Endothelial cell of umbilical vein (primary cell): ENCODE results near the gene EIF3A. TPM values are rescaled to one million over a fixed set of nuclear protein-coding genes. Genes with fewer than 3 reads are reported as not detected.
A peak's percentile ranks its signal among the peaks of the same experiment; 100 is the strongest.

Source experiments
- BruUV-seq: library from RNA; stranded (reverse); fragments of 400-500 nt; replicated peaks from 2 replicates; lab custom pipeline; 2021; lab: Mats Ljungman, UMichigan
- CTCF ChIA-PET: fragments of 300-600, 350-600 bp; sonication (Branson Sonifier 250); formaldehyde crosslinking; loops from one replicate; lab custom pipeline; 2021; ENCODE audit warnings: antibody characterized with exemption, inconsistent platforms; lab: Charles Lee
- POLR2A ChIA-PET: fragments of 300-600, 350-600 bp; sonication (Branson Sonifier 250); formaldehyde crosslinking; loops from one replicate; lab custom pipeline; 2021; ENCODE audit warnings: antibody characterized with exemption, inconsistent platforms; lab: Charles Lee
- DNase-seq: peaks from one replicate; pipeline ENCODE4 v3.0.0-alpha.2; 2011; ENCODE audit warnings: low read depth, low spot score
- FAIRE-seq: peaks from 2 replicates; lab custom pipeline; 2011; peaks lifted over from hg19 to GRCh38; lab: Jason Lieb, UNC
- H2AFZ ChIP-seq: 2 replicates; pipeline ENCODE4 v1.6.0; 2012; ENCODE audit warnings: low read depth, low read length, control low read depth, inconsistent platforms
- H3K27ac ChIP-seq: 2 replicates; pipeline ENCODE4 v1.5.1; 2011; ENCODE audit warnings: low read depth, mild to moderate bottlenecking, control low read depth, low read length, moderate library complexity; ENCODE audit not compliant: insufficient read depth
- H3K27me3 ChIP-seq, 2 experiments: 2 replicates each; pipeline versions ENCODE4 v1.6.0 to v1.6.1; 2011; ENCODE audit warnings: low read length in 2 of 2, mixed read lengths in 1 of 2; ENCODE audit not compliant: control insufficient read depth in 2 of 2, insufficient read depth in 2 of 2
- H3K36me3 ChIP-seq, 2 experiments: 2 replicates in 1 of 2; 3 replicates in 1 of 2; pipeline ENCODE4 v1.5.1; 2011; ENCODE audit warnings: low read length in 2 of 2, mild to moderate bottlenecking in 1 of 2, moderate library complexity in 1 of 2; ENCODE audit not compliant: control insufficient read depth in 2 of 2, insufficient read depth in 2 of 2; ENCODE audit errors: extremely low read depth in 1 of 2
- H3K4me1 ChIP-seq: 3 replicates; pipeline ENCODE4 v1.5.1; 2011; ENCODE audit warnings: mild to moderate bottlenecking, low read length; ENCODE audit not compliant: control insufficient read depth, insufficient read depth; ENCODE audit errors: extremely low read depth
- H3K4me2 ChIP-seq: 2 replicates; pipeline ENCODE4 v1.6.1; 2011; ENCODE audit warnings: low read length, control low read depth, mixed read lengths; ENCODE audit not compliant: insufficient read depth
- H3K4me3 ChIP-seq, 3 experiments: fragments of 200-600 bp in 1 of 3; sonication (generic), shearing (Covaris generic) in 1 of 3; replicated peaks in 1 of 3; 2 replicates each; pipeline ENCODE4 v1.5.1; 2011 to 2016; ENCODE audit warnings: control low read depth in 3 of 3, low read length in 3 of 3, mild to moderate bottlenecking in 2 of 3, inconsistent platforms in 1 of 3, low read depth in 1 of 3, moderate library complexity in 1 of 3; ENCODE audit not compliant: insufficient read depth in 1 of 3
- H3K79me2 ChIP-seq: 2 replicates; pipeline ENCODE4 v1.6.0; 2012; ENCODE audit warnings: low read length, inconsistent platforms; ENCODE audit not compliant: control insufficient read depth, insufficient read depth
- H3K9ac ChIP-seq: replicated peaks from 2 replicates; pipeline ENCODE3; 2011; ENCODE audit warnings: low read length, control low read depth; ENCODE audit not compliant: insufficient read depth; ENCODE audit errors: extremely low read depth
- H3K9me1 ChIP-seq: replicated peaks from 3 replicates; pipeline ENCODE4 v1.6.0; 2011; ENCODE audit warnings: mild to moderate bottlenecking, low read length; ENCODE audit not compliant: control insufficient read depth, insufficient read depth; ENCODE audit errors: extremely low read depth
- H3K9me3 ChIP-seq: replicated peaks from 2 replicates; pipeline ENCODE4 v1.5.1; 2012; ENCODE audit warnings: low read length, inconsistent platforms; ENCODE audit not compliant: control insufficient read depth, insufficient read depth
- H4K20me1 ChIP-seq: replicated peaks from 2 replicates; pipeline ENCODE3; 2011; ENCODE audit warnings: mild to moderate bottlenecking, low read length; ENCODE audit not compliant: control insufficient read depth, insufficient read depth; ENCODE audit errors: extremely low read depth
- EZH2 ChIP-seq: IDR thresholded peaks from 2 replicates; pipeline ENCODE4 v1.6.1; 2012; ENCODE audit warnings: borderline replicate concordance, low read depth, mild to moderate bottlenecking, moderate library complexity, low read length, inconsistent platforms; ENCODE audit not compliant: severe bottlenecking
- FOS ChIP-seq: IDR thresholded peaks from 2 replicates; pipeline ENCODE4 v1.6.1; 2011; ENCODE audit warnings: mild to moderate bottlenecking, low read length, moderate library complexity, borderline replicate concordance; ENCODE audit not compliant: insufficient read depth
- GATA2 ChIP-seq: IDR thresholded peaks from 2 replicates; pipeline ENCODE4 v1.7.0; 2011; ENCODE audit warnings: low read depth, mild to moderate bottlenecking, moderate library complexity, mixed read lengths, low read length; ENCODE audit not compliant: insufficient read length, insufficient read depth
- JUN ChIP-seq: IDR thresholded peaks from 2 replicates; pipeline ENCODE4 v1.6.1; 2011; ENCODE audit warnings: borderline replicate concordance, low read depth; ENCODE audit not compliant: insufficient read length, insufficient read depth
- MYC ChIP-seq: IDR thresholded peaks from one replicate; pipeline ENCODE4 v1.6.1; 2011; ENCODE audit warnings: mild to moderate bottlenecking, low read depth, low read length
- POLR2A ChIP-seq: IDR thresholded peaks from 2 replicates; pipeline ENCODE4 v1.6.1; 2012; ENCODE audit warnings: low read depth, mild to moderate bottlenecking, control low read depth, low read length
- POLR2AphosphoS5 ChIP-seq: IDR thresholded peaks from 2 replicates; pipeline ENCODE4 v1.6.1; 2012; ENCODE audit warnings: low read depth, mild to moderate bottlenecking, control low read depth, low read length, moderate library complexity; ENCODE audit not compliant: insufficient read depth
- dilution Hi-C: fragments of 300-500 bp; cut with MboI; formaldehyde crosslinking; loops from one replicate; pipeline ENCODE4 v1.15.0; 2019; ENCODE audit warnings: low sequenced_read_pairs; ENCODE audit not compliant: extremely low pct_ligation_motif_present
- intact Hi-C: fragments of 100-400 bp; cut with micrococcal nuclease; formaldehyde crosslinking; loops from one replicate; pipeline ENCODE4 v1.10.0; 2022
- polyA plus RNA-seq, 4 experiments: library from polyadenylated mRNA; depleted of rRNA in 3 of 4; stranded (reverse) in 3 of 4; unstranded in 1 of 4; fragments of >200 nt; gene quantifications; 2 replicates each; pipeline versions ENCODE4 v1.2.1 to v1.2.3, GENCODE V29; 2011 to 2012; ENCODE audit warnings: missing spikeins in 1 of 4
- total RNA-seq: library from RNA; stranded (reverse); gene quantifications from 2 replicates; pipeline ENCODE4 v1.2.3, GENCODE V29; 2021
- TF ChIP-seq, protein P1 (sequence below): IDR thresholded peaks from 2 replicates; pipeline ENCODE4 v1.6.1; 2011; ENCODE audit not compliant: insufficient read depth, insufficient read length
- TF ChIP-seq, protein P2 (sequence below), 2 donors: IDR thresholded peaks; 1 replicate in 1 of 2; 2 replicates in 1 of 2; pipeline ENCODE4 v1.5.1; 2011; ENCODE audit warnings: low read length in 2 of 2, mild to moderate bottlenecking in 2 of 2, moderate library complexity in 2 of 2, control low read depth in 1 of 2, inconsistent platforms in 1 of 2, low read depth in 1 of 2; ENCODE audit not compliant: insufficient read depth in 1 of 2; ENCODE audit errors: extremely low read depth in 1 of 2

Gene EIF3A
- total and polyA plus RNA-seq, 2 donors (not counting 3 experiments of a cell fraction or from before 2014, with no cell fraction given) = 27.6 to 159 TPM

- H3K27ac ChIP-seq = no peak overlapping the region
- no peak overlapping the region for H3K9ac ChIP-seq
- H4K20me1 ChIP-seq = peaks cover 3% of the 10 kb centered on the region
- no peaks in the 10 kb centered on the region for H3K4me1 ChIP-seq
- ChIA-PET POLR2A (no interaction called here), CTCF (no interaction called here)
- H2AFZ ChIP-seq = no peak overlapping the region
- no peak overlapping the region for H3K4me3 ChIP-seq
- H3K27me3 ChIP-seq = no peaks in the 10 kb centered on the region
- H3K36me3 ChIP-seq = peaks cover 35 to 41% of the 10 kb centered on the region in 2 experiments
- FAIRE-seq (no peak), DNase-seq (no peak)
- no peaks in the 10 kb centered on the region for H3K9me1 ChIP-seq
- H3K79me2 ChIP-seq = peaks cover 73% of the 10 kb centered on the region
- H3K9me3 ChIP-seq = no peaks in the 10 kb centered on the region
- dilution Hi-C loops = no loop called here
- intact Hi-C loops = no loop called here
- TF ChIP-seq MYC (no peak), POLR2AphosphoS5 (no peak), FOS (no peak), JUN (no peak), EZH2 (no peak), POLR2A (no peak), GATA2 (no peak)
- TF ChIP-seq, protein P1, sequence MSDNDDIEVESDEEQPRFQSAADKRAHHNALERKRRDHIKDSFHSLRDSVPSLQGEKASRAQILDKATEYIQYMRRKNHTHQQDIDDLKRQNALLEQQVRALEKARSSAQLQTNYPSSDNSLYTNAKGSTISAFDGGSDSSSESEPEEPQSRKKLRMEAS = no peak
- TF ChIP-seq, protein P2, sequence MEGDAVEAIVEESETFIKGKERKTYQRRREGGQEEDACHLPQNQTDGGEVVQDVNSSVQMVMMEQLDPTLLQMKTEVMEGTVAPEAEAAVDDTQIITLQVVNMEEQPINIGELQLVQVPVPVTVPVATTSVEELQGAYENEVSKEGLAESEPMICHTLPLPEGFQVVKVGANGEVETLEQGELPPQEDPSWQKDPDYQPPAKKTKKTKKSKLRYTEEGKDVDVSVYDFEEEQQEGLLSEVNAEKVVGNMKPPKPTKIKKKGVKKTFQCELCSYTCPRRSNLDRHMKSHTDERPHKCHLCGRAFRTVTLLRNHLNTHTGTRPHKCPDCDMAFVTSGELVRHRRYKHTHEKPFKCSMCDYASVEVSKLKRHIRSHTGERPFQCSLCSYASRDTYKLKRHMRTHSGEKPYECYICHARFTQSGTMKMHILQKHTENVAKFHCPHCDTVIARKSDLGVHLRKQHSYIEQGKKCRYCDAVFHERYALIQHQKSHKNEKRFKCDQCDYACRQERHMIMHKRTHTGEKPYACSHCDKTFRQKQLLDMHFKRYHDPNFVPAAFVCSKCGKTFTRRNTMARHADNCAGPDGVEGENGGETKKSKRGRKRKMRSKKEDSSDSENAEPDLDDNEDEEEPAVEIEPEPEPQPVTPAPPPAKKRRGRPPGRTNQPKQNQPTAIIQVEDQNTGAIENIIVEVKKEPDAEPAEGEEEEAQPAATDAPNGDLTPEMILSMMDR (IDR thresholded peaks at IDR 0.05; ENCODE audit: extremely low read depth in 1 of 2, insufficient read depth in 1 of 2, low read depth in 1 of 2, low read length in 2 of 2) = no peak
- no peak overlapping the region for H3K4me2 ChIP-seq
- BruUV-seq = TSS peak; percentile 84
Measured at GRCh38 chr10:119042169-119042568, 38.4 kb downstream of the EIF3A start.
